GM12892 (cell line): ENCODE measurements around the gene MARK1.

ENCODE experiments used
- POLR2A ChIP-seq: IDR thresholded peaks from 2 replicates; pipeline ENCODE4 v1.6.1; 2011; ENCODE audit warnings: low read depth, low read length, control low read depth
- TAF1 ChIP-seq: IDR thresholded peaks from 2 replicates; pipeline ENCODE4 v1.6.1; 2011; ENCODE audit warnings: low read depth, mild to moderate bottlenecking, control low read depth, low read length, borderline replicate concordance

GRCh38 chr1:220637759-220638158 lies 109.8 kb downstream of the MARK1 start:
- TF ChIP-seq POLR2A (no peak), TAF1 (no peak)
